Testis (tissue), 2 donors: ENCODE data around the gene PLBD2.
A peak's percentile ranks its signal among the peaks of the same experiment; 100 is the strongest.

ENCODE experiments used
- CTCF ChIP-seq, 3 experiments: fragments of 450-650 bp in 2 of 3; fragments of 200-600 bp in 1 of 3; sonication (generic) in 1 of 3; IDR thresholded peaks; one replicate each; pipeline ENCODE4 v1.5.1; 2016 to 2019; ENCODE audit warnings: antibody characterized with exemption in 3 of 3, mild to moderate bottlenecking in 2 of 3, moderate library complexity in 1 of 3
- POLR2A ChIP-seq: fragments of 450-650 bp; IDR thresholded peaks from one replicate; pipeline ENCODE4 v1.6.1; 2017; ENCODE audit warnings: antibody characterized with exemption, mild to moderate bottlenecking, moderate library complexity

GRCh38 chr12:113439606-113440030 is 81.2 kb downstream of the PLBD2 start:
- TF ChIP-seq POLR2A (no peak), CTCF (IDR thresholded peaks at IDR 0.05) (peak in 2 of 3 experiments; percentile 35 to 52)
